C4-2B (cell line): Measurements from ENCODE around the gene FUT8.

Experiments used
- ZFX ChIP-seq: fragments of 450-650 bp; IDR thresholded peaks from 2 replicates; pipeline ENCODE4 v1.6.1; 2017
- TF ChIP-seq, protein P1 (sequence below): fragments of 450-650 bp; conservative IDR thresholded peaks from 2 replicates; pipeline ENCODE4 v1.5.1; 2017; ENCODE audit warnings: mild to moderate bottlenecking

DNA sequence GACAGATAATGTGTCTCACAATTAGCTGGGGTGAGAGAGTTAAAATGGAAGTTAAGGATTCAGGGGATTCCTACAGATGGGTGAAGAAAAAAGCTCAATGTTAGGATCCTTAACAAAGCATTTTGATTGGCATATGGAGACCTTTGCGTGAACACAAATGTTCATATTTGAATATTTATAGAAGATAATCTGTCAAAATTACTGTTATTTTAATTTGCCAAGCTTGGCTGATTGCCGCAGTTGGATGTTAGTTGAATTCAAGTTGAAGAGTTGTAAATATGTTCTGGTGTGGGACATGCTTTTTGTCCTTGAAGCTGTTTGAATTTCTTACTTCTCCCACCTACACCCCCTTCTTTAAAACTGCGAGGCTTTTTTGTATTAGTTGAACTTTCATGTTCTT is 91.2 kb downstream of the FUT8 start:
- TF ChIP-seq, protein P1, sequence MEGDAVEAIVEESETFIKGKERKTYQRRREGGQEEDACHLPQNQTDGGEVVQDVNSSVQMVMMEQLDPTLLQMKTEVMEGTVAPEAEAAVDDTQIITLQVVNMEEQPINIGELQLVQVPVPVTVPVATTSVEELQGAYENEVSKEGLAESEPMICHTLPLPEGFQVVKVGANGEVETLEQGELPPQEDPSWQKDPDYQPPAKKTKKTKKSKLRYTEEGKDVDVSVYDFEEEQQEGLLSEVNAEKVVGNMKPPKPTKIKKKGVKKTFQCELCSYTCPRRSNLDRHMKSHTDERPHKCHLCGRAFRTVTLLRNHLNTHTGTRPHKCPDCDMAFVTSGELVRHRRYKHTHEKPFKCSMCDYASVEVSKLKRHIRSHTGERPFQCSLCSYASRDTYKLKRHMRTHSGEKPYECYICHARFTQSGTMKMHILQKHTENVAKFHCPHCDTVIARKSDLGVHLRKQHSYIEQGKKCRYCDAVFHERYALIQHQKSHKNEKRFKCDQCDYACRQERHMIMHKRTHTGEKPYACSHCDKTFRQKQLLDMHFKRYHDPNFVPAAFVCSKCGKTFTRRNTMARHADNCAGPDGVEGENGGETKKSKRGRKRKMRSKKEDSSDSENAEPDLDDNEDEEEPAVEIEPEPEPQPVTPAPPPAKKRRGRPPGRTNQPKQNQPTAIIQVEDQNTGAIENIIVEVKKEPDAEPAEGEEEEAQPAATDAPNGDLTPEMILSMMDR, result no peak
- no peak for TF ChIP-seq ZFX
